Stimulated activated CD8-positive, alpha-beta memory T cell treated with anti-CD3 and anti-CD28 coated beads, Interleukin-7, amount 100 ng/mL, for 4 hours (primary cell): ENCODE results near the gene SYNDIG1L.
"Not testable (repeated sequence)": the region's sequence is repeated elsewhere in the genome, so short reads cannot be mapped to it uniquely, and the experiment has no call there.

Experiments used
- DNase-seq, 2 donors: peaks; one replicate each; pipeline ENCODE4 v3.0.0-alpha.2; 2020; ENCODE audit warnings: low read depth in 2 of 2

Gene SYNDIG1L

DNA sequence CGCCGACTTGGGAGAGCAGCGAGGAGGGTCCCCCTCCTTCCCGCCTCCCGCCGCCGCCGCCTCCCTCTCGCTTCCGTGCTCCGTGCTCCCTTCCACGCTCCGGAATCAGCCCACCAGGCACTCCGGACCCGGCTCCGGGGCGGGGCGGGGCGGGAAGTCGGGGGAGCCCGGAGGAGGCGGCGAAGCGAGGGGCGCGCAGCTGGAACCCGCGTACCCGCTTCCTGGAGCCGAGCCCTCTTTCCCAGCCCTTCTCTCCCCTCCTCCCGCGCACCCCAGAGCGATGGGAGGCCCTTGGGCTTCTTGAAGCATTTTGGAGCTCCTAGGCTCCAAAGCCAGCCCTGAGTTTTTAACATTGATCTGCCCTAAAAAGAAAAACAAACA lies at the start of gene SYNDIG1L:
SYNDIG1L (minus strand) TSS at position 9 of the 381 bp plus-strand sequence. CDS start 16,466 bp downstream, outside the sequence.
- DNase-seq: no peak

DNA sequence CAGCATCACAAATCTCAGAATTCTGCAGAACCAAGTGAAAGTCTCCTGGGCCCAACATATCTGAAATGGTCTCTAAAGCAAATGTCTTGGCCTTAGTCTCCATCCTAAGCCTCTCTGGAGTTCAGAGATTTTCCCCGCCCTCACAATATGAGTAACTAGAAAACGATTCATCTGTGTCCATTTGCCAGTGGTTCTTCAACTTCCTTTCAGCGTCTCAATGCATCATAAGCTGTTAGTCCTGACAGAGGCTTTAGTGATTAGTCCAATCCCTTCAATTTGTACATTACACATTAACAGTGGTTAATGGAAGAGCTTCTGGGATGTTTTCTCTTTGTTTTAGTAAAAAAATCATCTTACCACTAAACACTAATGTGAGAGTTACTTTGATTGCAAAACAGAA lies 49.7 kb upstream of the SYNDIG1L start:
- no peak for DNase-seq

DNA sequence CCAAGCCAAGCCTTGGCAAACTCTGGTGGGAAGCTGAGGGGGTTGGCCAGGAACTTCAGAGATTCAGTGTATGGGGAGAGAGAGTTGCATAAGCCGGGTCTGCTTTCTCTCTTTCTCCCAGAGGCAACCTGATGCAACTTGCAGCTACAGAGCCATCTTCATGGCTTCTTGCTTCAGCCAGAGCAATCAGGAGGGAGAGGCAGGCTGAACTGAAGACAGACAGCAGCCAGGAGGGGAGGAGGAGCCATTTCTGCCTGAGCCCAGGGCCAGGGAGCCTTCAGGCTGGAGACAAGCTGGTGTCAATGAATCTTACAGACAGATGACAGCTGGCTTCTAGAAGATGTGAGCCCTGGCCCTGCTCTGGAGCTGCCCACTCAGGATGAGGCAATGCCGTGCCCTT lies 48.4 kb upstream of the SYNDIG1L start:
- DNase-seq: no peak

DNA sequence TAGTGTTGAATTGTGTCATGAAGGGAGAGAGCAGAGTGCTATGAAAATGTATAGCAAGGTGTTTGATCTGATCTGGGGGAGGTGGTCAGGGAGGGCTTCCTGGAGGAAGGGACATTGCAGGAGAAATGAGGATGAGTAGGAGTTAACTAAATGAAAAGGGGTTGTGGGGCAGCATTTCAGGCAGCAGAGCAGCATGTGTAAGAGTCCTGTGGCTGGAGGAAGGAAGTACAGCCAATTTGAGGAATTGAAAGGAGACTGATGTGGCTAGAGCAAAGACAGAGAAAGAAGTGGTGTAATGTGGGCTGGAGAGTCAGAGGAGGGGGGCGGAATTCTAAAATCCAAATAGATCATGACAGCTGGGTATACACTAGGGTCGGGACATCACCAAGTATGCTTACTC lies 46.6 kb upstream of the SYNDIG1L start:
- DNase-seq: no peak

DNA sequence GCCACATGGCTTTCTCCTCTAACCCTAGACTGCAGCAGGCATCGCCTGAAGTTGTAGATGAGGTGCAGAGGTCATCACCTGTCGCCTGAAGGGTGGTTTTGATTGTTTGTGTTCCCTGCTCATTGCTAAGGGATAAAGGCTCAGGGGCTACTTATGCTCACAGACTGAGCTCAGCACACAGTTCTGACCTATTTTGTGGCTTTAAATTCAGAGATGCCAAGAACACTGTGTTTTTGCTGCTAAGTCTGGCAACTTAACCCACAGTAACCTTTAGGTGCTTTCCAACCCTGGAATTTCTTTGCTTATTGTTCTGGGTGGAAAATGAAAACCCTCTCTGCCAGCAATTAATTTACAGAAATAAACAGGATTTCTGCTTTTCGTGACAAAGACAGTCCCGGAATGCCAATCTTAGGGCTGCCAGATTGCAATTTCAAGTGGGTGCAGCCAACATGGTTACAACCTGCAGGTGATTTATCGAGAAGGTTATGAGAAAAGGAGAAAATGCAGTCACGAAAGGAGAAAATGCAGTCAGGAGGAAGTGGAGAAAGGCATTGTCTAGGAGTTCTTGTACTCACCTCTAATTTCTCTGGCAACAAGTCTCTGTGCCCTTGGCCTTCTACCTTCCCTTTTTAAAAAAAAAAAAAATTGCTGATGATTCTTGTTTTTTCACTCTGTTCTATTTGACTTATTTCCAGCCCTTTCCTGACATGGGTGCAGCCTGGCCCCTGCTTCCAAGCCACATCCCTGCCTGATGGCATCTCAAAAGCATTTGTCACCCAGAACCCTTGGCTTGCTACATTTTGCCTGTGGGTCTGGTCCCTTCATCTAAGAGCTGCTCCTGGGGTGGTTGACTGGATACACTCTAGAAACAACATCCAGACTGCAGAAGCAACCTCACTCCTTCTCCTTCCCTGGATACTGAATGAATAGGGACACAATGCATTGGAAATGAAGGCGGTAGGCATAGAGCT lies 43.8 kb upstream of the SYNDIG1L start:
- no peak for DNase-seq

DNA sequence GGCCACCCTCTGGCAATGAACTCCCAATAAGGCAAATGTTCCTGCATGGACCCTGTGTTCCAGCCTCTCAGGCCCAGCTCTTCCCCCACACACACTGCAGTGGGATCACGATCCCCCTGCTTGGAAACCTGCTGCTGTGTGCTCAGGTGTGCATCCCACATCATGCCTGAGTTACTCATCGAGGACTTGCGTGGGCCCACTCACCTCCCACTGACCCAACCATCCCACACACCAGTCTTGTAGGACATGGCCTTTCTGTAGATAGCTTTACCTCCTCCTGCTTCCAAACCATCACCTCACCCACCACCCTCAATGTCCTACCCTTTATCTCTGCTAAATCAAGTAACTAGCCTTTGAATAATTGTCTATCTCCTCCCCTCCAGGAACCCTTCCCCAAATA lies 42.5 kb upstream of the SYNDIG1L start:
- DNase-seq: no peak

DNA sequence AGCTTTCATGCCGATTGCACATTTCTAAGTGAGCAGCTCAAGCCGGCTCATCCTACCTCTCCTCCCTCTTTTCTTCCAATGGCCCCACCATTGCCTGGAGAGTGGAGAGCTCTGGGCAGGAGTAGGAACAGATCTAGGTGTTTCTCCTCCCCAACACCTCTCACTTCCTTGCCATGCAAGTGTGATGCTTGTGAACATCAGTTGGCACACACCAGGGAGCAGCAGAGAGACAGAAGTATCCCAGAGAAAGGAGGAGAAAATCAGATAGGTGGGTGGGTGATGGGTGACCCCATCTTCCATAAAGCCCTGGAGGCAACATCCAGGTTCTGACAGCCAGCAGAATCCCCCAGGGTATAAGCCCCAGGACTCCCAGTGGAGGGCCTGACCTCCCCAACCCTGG lies 39.3 kb upstream of the SYNDIG1L start:
- no peak for DNase-seq

DNA sequence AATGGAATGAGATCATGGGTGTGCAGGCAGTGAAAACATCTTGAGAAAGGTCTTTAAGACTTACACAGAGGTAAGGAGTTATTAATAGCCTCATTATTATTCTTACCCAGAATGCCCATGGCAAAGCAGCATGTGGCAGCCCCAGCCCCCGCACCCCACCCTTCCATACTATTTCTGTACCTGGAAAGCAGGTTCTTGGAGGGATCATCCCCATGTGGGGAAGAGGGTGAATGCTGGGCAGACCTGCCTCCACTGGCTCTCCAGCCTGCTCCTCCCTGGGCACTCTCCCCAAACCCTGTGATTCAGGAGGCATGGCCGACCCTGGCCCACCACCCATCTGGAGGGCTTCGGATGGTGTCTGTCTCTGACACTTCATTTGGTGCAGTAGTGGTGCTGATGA lies 38.8 kb upstream of the SYNDIG1L start:
- no peak for DNase-seq

DNA sequence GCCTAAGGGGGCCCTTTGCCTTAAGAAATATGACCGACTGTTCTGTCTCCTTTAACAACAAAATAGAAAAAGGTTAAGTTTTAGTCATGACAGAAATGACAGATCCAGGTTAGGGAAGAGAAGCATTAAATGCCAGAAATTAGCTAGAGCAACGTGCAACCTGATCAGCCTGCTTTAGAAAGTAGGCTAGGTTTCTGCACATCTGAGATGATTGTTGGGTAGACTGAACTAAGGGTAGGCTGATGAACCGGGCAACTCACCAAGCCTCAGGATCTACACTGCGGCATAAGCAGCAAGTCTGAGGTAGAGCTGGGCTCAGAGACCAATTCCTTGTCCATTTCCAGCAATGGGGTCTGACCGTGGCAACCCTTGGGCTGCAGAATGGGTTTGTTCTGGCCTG lies 37.7 kb upstream of the SYNDIG1L start:
- no peak for DNase-seq

DNA sequence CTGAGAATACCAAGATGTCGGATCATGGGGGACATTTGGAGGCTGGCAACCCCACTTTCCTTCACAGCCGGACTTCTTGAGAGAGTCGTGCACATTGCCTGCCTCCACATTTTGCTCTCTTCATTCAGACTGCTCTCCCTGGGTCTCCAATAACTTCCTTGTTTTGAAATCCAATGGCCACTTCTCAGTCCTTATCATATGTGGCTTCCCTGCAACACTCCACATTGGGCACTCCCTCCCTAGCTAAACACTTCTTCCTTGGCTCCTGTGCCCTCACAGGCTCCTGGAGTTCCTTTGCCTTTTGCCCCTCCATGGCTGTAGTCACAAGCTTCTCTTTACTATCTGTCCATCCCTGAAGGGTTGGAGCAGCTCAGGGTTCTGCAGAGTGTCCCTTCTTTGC lies 37.0 kb upstream of the SYNDIG1L start:
- DNase-seq: no peak

DNA sequence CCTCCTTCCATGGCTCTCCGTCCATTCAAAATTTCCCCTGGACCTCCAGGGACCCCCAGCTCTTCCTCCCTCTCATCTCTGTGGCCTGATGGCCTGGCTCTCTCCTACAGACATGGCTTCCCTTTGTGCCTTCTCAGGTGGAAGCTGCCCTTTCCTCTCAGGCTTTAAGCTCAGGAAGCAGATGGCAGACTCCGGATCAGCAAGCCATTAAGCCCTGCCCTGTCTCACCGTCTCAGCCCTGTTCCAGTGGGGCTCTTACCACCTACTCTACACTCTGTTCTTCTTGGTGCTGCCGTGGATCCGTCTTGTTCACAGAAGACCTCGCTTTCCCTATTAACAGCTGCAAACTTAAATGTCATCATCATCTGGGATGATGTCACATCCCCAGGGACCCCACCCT lies 34.0 kb upstream of the SYNDIG1L start:
- no peak for DNase-seq

DNA sequence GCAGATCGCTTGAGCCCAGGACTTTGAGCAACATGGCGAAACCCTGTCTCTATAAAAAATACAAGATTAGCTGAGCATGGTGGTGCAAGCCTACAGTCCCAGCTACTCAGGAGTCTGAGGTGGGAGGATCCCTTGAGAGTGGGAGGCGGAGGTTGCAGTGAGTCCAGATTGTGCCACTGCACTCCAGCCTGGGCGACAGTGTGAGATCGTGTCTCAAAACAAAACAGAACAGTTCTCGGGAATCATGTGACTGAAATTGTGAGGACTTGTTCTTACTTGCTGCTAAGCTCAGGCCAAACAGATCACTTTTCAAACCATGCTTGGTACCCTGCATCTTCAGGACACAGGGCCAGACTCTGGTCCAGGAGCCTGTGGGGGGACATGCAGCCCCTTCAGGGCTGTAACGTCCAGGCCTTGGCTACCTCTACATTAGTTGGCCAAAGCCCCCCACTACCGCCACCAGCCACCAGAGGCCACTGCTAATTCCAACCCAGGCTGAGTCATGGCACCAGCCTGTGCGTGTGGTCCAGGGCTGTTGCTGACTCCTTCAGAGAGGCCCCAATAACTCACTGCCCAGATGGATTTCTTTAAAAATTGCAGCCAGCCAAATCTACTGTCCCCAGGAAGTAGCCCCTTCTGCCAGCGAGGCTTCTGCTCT lies 33.4 kb upstream of the SYNDIG1L start:
- DNase-seq: no peak

DNA sequence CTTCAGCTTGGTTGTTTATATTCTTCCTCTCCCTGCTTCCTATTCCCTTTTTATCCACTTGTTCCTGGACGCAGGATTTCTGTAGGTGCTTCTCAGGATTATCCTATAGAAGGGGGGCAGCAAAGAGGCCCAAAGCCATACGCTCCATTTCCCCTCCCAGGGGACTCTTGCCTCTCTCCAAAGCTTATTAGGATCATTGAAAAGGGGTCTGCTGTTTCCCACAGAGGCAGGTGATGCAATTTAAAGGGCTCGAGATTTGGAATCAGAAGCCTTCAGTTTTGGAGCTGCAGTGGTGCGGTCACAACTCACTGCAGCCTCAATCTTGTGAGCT lies 31.5 kb upstream of the SYNDIG1L start:
- no peak for DNase-seq

DNA sequence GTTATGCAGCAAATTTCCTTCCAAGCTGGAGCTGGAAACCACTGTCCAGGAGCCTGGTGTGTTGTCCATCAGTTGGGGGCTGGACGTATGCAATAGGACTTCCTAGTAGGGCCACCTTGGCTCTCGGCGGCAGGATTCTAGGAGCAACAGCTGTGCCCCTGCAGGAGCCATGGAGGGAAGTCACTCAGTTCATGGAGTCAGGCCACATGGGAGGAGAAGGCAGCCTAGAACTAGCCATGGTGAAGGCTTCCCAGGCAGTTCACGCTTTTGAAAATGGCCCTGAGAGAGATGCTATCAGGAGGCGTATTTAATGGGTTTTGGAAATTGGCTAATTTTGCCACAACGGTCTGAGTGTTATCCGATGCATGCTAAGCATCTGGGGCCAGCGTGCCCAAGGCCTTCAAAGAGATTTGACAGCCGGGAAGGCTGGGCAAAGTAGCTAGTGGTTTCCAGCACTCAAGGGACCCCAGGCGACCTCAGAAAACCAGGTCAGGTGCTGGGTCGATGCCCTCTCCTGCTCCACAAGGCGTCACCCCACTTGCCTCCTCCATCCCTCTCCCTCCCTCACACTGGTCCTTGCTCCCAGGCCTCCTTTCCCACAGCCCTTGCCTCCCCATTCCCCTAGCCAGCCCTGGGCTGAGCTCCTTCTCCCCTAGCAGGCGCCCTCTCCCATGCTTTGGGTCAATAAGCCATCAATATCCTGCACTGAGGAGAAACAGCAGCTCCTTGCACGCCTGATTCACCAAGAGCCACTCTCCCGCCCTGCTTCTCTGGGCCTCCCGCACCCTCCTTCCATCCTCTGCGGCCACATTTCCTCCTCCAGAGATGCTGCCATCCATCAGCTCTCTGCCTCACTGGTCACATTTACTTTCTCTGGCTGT lies 30.9 kb upstream of the SYNDIG1L start:
- no peak for DNase-seq

DNA sequence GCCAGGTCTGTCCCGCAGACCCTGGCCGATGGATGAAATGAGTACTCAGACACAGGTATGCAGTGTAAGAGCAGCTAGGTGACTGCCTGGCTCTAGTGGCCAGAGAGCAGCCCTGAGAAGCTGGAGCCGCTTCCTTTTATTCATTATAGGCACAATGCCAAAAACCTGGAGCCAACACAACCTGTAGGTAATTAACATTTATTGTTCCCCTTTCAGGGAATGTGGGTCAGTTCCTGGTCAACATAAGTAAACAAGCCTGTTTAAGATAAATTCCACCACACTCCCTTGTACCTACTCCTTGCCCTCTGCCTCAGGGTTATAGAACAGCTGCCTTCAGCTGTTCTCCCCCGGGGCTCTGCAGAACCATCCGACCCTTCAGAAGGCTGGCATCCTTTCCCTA lies 28.4 kb upstream of the SYNDIG1L start:
- not testable (repeated sequence) for DNase-seq

DNA sequence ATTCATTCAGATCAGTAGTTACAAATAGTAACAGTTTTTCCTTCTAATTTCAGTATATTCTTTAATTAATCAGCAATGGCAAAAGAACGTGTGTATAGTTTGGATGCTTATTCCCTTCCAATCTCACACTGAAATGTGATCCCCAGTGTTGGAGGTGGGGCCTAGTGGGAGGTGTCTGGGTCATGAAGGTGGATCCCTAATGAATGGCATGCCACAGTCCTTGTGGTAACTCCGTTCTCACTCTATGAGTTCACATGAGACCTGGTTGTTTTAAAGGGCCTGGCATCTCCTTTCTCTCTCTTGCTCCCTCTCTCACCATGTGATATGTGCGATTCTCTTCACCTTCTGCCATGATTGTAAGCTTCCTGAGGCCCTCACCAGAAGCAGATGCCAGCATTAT lies 18.9 kb upstream of the SYNDIG1L start:
- no peak for DNase-seq

DNA sequence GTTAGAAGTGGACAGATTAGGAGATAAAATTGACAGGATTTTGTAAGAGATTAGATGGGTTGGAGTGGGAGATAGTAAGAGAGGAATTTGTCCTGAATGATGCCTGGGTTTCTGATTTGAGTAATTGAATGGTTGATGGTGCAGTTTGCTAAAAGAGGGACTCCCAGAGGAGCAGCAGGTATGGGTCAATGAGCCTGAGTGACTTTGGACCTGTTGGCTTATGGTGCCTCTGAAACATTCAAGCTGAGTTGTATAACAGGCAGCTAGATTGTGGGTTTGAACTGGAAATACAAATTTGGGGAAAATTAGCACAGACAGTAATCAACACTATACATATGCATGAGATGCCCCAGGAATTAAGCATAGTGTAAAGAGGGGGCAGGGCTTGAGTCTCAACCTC lies 16.7 kb upstream of the SYNDIG1L start:
- DNase-seq: no peak

DNA sequence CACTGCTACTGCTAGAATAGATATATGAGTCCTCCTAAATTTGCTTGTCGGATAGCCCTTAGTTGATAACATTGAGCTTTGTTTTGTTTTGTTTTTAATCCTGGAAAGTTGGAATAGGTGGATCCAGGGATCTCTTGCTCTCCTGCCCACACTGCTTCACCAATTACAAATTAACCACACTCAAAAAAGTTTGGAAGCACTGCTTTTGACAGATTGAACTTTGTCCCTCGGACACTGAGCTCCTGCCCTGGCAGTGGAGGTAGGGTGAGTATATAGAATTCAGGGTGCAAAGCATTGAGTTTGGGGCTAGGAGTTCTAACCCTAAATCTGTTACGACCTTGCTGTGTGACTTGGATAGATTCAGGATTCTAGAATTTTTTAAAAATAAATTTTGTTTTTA lies 15.1 kb upstream of the SYNDIG1L start:
- DNase-seq: no peak

DNA sequence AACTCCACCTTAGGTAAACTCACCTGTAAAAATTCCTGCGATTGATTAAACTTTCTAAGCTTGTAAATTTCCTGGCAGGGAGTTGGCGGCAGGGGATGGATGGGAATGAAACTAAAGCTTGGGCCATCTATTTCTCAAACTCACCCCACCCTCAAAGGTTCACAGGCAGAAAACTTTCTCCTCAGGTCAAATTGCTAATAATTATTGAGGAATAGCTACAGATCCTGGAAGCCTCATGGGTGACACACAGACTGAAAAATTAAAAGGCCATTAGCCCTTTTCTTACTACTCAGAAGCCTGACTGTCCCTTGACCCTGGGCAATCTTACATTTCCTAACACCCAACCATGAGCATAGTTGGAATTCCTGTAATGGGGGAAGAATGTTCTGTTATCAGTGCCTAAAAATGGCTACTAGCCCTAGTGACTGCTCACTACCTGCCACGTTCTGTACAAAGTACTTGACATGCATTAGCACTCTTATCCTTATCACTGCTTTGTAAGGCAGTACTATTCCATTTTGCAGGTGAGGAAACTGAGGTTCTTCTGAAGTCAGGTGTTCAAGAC lies 12.4 kb upstream of the SYNDIG1L start:
- no peak for DNase-seq

DNA sequence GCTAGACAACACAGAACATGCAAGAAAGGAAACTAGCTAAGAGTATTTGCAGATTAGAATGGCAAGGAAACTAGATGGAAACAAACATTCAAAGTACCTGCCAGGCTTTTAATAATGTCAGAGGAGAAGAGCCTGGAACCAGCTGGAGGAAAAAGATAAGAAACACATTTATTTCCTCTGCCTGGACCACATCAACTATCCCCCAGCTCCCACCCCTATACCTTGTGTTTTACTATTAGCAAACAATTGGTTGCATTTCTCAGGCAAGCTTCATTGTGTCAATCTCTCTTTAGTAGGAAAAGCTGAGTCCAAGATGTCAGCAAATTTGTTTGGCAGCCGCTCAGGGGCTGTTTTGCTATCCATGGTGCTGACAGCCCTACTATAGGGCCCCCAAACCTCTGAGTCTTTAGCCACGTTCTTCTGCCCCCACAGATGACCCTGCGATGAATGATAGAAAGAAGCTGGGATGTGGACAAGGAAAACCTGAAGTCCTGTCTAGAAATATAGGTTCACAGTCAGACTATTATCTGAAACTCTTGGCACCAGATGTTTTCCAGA lies 11.6 kb upstream of the SYNDIG1L start:
- DNase-seq: no peak

DNA sequence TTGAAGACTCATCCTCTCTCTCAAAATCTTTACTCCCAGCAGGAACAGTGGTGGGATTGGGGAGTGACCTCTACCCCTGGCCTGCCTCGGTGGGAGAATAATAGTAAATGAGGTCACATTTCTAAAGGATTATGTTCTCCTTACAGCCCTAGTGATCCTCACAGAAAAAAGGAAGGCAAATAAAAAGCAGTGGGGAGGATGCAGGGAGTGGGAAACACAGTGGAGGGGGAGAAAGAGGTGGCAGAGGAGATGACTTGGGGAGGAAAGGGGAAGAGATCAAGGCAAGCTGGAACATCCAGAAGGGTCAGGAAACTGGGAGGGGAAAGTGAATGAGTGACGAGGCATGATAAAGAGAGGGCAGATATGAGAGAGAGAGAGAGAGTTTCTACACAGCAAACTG lies 8.3 kb upstream of the SYNDIG1L start:
- no peak for DNase-seq

DNA sequence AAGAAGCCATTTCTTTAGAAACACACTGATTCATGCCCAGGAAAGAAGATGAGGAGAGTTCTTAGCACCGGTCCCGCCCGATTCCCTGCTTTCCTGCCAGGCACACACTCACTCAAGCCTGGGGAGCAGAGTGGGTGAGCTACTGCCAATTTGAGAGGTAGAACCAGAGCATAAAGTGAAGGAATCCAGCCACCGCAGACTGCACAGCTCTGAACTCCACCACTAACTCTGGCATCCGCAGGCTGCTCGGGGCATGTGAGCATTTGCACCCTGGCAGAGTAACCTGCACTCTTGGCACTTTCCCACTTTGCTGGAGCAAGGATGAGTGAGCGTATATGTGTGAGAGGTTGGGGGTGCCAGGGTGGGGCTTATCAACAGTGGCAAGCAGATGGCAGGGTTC lies 4.0 kb upstream of the SYNDIG1L start:
- no peak for DNase-seq
